Measurements from ENCODE around the gene ERICH3.

Gene ERICH3

GRCh38 chr1:74690364-74690696, 16.7 kb upstream of the ERICH3 start:
- DNase-seq (ENCODE audit: extremely low read depth, low read depth): no peak
- TF ChIP-seq CTCF (IDR thresholded peaks at IDR 0.05; ENCODE audit: low read depth, low read length, missing control alignments): no peak
- H3K4me3 ChIP-seq (replicated peaks; ENCODE audit: low read depth, low read length): no peak overlapping the region

GRCh38 chr1:74689621-74690363, 16.2 kb upstream of the ERICH3 start:
- TF ChIP-seq CTCF (IDR thresholded peaks at IDR 0.05; ENCODE audit: low read depth, low read length, missing control alignments): peak; percentile 61
- peak; percentile 41 for DNase-seq (ENCODE audit: extremely low read depth, low read depth)
- no peak overlapping the region for H3K4me3 ChIP-seq (replicated peaks; ENCODE audit: low read depth, low read length)

- DNase-seq (ENCODE audit: extremely low read depth, low read depth): no peak
- TF ChIP-seq CTCF (IDR thresholded peaks at IDR 0.05; ENCODE audit: low read depth, low read length, missing control alignments): no peak
These were observed 13.3 kb upstream of the ERICH3 start for GRCh38 chr1:74686928-74687327.

GRCh38 chr1:74684301-74684700, 10.7 kb upstream of the ERICH3 start:
- no peak for DNase-seq (ENCODE audit: extremely low read depth, low read depth)
- no peak for TF ChIP-seq CTCF (IDR thresholded peaks at IDR 0.05; ENCODE audit: low read depth, low read length, missing control alignments)
- H3K4me3 ChIP-seq (replicated peaks; ENCODE audit: low read depth, low read length): no peak overlapping the region

More at GRCh38 chr1:74686928-74687327, 13.3 kb upstream of the ERICH3 start:
- no peak overlapping the region for H3K4me3 ChIP-seq (replicated peaks; ENCODE audit: low read depth, low read length)

- TF ChIP-seq CTCF (IDR thresholded peaks at IDR 0.05; ENCODE audit: low read depth, low read length, missing control alignments): no peak
- DNase-seq (ENCODE audit: extremely low read depth, low read depth): no peak
- no peak overlapping the region for H3K4me3 ChIP-seq (replicated peaks; ENCODE audit: low read depth, low read length)
These were observed 10.1 kb upstream of the ERICH3 start for GRCh38 chr1:74683656-74684055.

GRCh38 chr1:74681851-74682250, 8.3 kb upstream of the ERICH3 start:
- no peak for TF ChIP-seq CTCF (IDR thresholded peaks at IDR 0.05; ENCODE audit: low read depth, low read length, missing control alignments)
- no peak for DNase-seq (ENCODE audit: extremely low read depth, low read depth)
- H3K4me3 ChIP-seq (replicated peaks; ENCODE audit: low read depth, low read length): no peak overlapping the region

GRCh38 chr1:74681449-74681848, 7.9 kb upstream of the ERICH3 start:
- TF ChIP-seq CTCF (IDR thresholded peaks at IDR 0.05; ENCODE audit: low read depth, low read length, missing control alignments): no peak
- H3K4me3 ChIP-seq (replicated peaks; ENCODE audit: low read depth, low read length): no peak overlapping the region
- DNase-seq (ENCODE audit: extremely low read depth, low read depth): no peak

Measured in HFF-Myc (cell line).